H1 (cell line): ENCODE measurements around the gene INPP5E.

Experiments used
- CHD2 ChIP-seq: IDR thresholded peaks from 2 replicates; pipeline ENCODE4 v1.6.1; 2012; ENCODE audit warnings: low read length, improper control_type of control experiment
- CTCF ChIP-seq, 3 experiments: IDR thresholded peaks; 1 replicate in 2 of 3; 2 replicates in 1 of 3; pipeline versions ENCODE4 v1.5.1 to v1.6.1; 2011; ENCODE audit warnings: low read length in 3 of 3, mild to moderate bottlenecking in 3 of 3, inconsistent platforms in 2 of 3, low read depth in 1 of 3, moderate library complexity in 1 of 3; ENCODE audit not compliant: insufficient read depth in 1 of 3; ENCODE audit errors: control extremely low read depth in 1 of 3
- EP300 ChIP-seq, 2 experiments: IDR thresholded peaks; 1 replicate in 1 of 2; 2 replicates in 1 of 2; pipeline ENCODE4 v1.6.1; 2011 to 2012; ENCODE audit warnings: low read depth in 2 of 2, low read length in 2 of 2, mild to moderate bottlenecking in 2 of 2, borderline replicate concordance in 1 of 2, inconsistent platforms in 1 of 2, moderate library complexity in 1 of 2
- EZH2 ChIP-seq: fragments of 200-600 bp; sonication (generic); IDR thresholded peaks from 2 replicates; pipeline ENCODE4 v1.7.1; 2012; ENCODE audit warnings: low read depth, mild to moderate bottlenecking, moderate library complexity, low read length, inconsistent platforms; ENCODE audit not compliant: severe bottlenecking
- GABPA ChIP-seq: IDR thresholded peaks from 2 replicates; pipeline ENCODE4 v1.6.1; 2011; ENCODE audit warnings: mild to moderate bottlenecking, low read length, moderate library complexity, borderline replicate concordance; ENCODE audit not compliant: insufficient read depth
- JUND ChIP-seq: IDR thresholded peaks from 2 replicates; pipeline ENCODE4 v1.6.1; 2011; ENCODE audit warnings: mild to moderate bottlenecking, improper control_type of control experiment, low read length
- MAFK ChIP-seq: IDR thresholded peaks from 2 replicates; pipeline ENCODE4 v1.6.1; 2012; ENCODE audit warnings: low read depth, mild to moderate bottlenecking, improper control_type of control experiment, low read length
- SUZ12 ChIP-seq: fragments of 200-600 bp; sonication (generic); IDR thresholded peaks from 2 replicates; pipeline ENCODE4 v1.6.1; 2012; ENCODE audit warnings: mild to moderate bottlenecking, inconsistent platforms, low read length, moderate library complexity, mixed read lengths
- YY1 ChIP-seq: IDR thresholded peaks from 2 replicates; pipeline ENCODE4 v1.6.1; 2011; ENCODE audit warnings: low read depth, mild to moderate bottlenecking, low read length

- peak; percentile 98 for TF ChIP-seq YY1
- no peak for TF ChIP-seq CTCF (IDR thresholded peaks at IDR 0.05; ENCODE audit: control extremely low read depth in 1 of 3, insufficient read depth in 1 of 3, low read depth in 1 of 3, low read length in 3 of 3)
- peak; percentile 95 for TF ChIP-seq GABPA
- TF ChIP-seq CHD2: 0 out of 2 replicates have a peak, but pooled peaks have one; percentile 25
- no peak for TF ChIP-seq JUND
- TF ChIP-seq MAFK: no peak
- no peak for TF ChIP-seq EZH2
- TF ChIP-seq SUZ12: no peak
- TF ChIP-seq EP300 (IDR thresholded peaks at IDR 0.05; ENCODE audit: borderline replicate concordance in 1 of 2, low read depth in 2 of 2, low read length in 2 of 2): no peak
These were observed 29.0 kb downstream of the INPP5E start, which contains the start of the genes ENTR1 and PMPCA for GRCh38 chr9:136410500-136411287.
